K562 (cell line): ENCODE measurements around the gene WDR90. TPM values are rescaled to one million over a fixed set of nuclear protein-coding genes. Genes with fewer than 3 reads are reported as not detected.

Experiments
- ATAC-seq: fragments of 200-7000 bp; cut with Tn5 transposase; 3 replicates; pipeline ENCODE4 v1.9.1; 2020; ENCODE audit warnings: moderate library complexity
- BruUV-seq: library from RNA; stranded (reverse); fragments of 400-500 nt; replicated peaks from 2 replicates; lab custom pipeline; 2021; lab: Mats Ljungman, UMichigan
- CTCF ChIA-PET: fragments of 300-600 bp; formaldehyde crosslinking; extraction: SDS; loops from one replicate; lab custom pipeline; 2021; ENCODE audit warnings: low intra/inter-chr PET ratio; lab: Yijun Ruan, JAX
- POLR2A ChIA-PET: fragments of 300-600, 350-650 bp; sonication (Branson Sonifier 250); formaldehyde crosslinking; extraction: SDS; loops from one replicate; lab custom pipeline; 2021; ENCODE audit warnings: antibody characterized with exemption, inconsistent platforms; lab: Yijun Ruan, JAX
- DNase-seq, 4 experiments: peaks; one replicate each; pipeline versions ENCODE4 v3.0.0 to v3.0.0-alpha.2; 2011 to 2018; ENCODE audit warnings: low spot score in 3 of 4, mixed read lengths in 3 of 4; ENCODE audit errors: extremely low read depth in 1 of 4
- FAIRE-seq: peaks from 2 replicates; lab custom pipeline; 2011; peaks lifted over from hg19 to GRCh38; lab: Jason Lieb, UNC
- H2AFZ ChIP-seq: 2 replicates; pipeline ENCODE4 v1.6.0; 2011; ENCODE audit warnings: low read depth, low read length, control low read depth, inconsistent platforms
- H3K27ac ChIP-seq: fragments of 200-600 bp; 3 replicates; pipeline ENCODE4 v1.8.0; 2011; ENCODE audit warnings: low read depth, mild to moderate bottlenecking, control low read depth, inconsistent platforms, low read length, moderate library complexity, mixed read lengths; ENCODE audit errors: extremely low read depth
- H3K27me3 ChIP-seq, 2 experiments: fragments of 300-600 bp in 1 of 2; 2 replicates in 1 of 2; 3 replicates in 1 of 2; pipeline versions ENCODE4 v1.6.0 to v1.8.0; 2011; ENCODE audit warnings: inconsistent platforms in 2 of 2, low read length in 2 of 2, mild to moderate bottlenecking in 1 of 2, mixed read lengths in 1 of 2, moderate library complexity in 1 of 2; ENCODE audit not compliant: control insufficient read depth in 2 of 2, insufficient read depth in 2 of 2
- H3K36me3 ChIP-seq: fragments of 300-600 bp; 3 replicates; pipeline ENCODE4 v1.8.0; 2011; ENCODE audit warnings: mild to moderate bottlenecking, low read length, inconsistent platforms; ENCODE audit not compliant: control insufficient read depth, insufficient read depth
- H3K4me1 ChIP-seq, 2 experiments: fragments of 200-600 bp in 1 of 2; replicated peaks in 1 of 2; 2 replicates in 1 of 2; 3 replicates in 1 of 2; pipeline versions ENCODE4 v1.5.1 to v1.8.0; 2011; ENCODE audit warnings: inconsistent platforms in 2 of 2, low read length in 2 of 2, mild to moderate bottlenecking in 1 of 2, mixed read lengths in 1 of 2, moderate library complexity in 1 of 2; ENCODE audit not compliant: control insufficient read depth in 2 of 2, insufficient read depth in 2 of 2
- H3K4me2 ChIP-seq: 2 replicates; pipeline ENCODE4 v1.6.1; 2011; ENCODE audit warnings: low read length, control low read depth, inconsistent platforms, mixed read lengths; ENCODE audit not compliant: insufficient read depth
- H3K4me3 ChIP-seq: fragments of 200-600 bp; sonication (generic), shearing (Covaris generic); 2 replicates; pipeline ENCODE4 v1.5.1; 2016; ENCODE audit warnings: control low read depth, inconsistent platforms
- H3K79me2 ChIP-seq: fragments of 200-600 bp; 3 replicates; pipeline ENCODE4 v1.8.0; 2011; ENCODE audit warnings: low read length, inconsistent platforms; ENCODE audit not compliant: control insufficient read depth, insufficient read depth
- H3K9ac ChIP-seq, 2 experiments: 2 replicates each; pipeline versions ENCODE4 v1.6.0 to v1.6.1; 2011; ENCODE audit warnings: low read depth in 2 of 2, low read length in 2 of 2, control low read depth in 1 of 2, inconsistent platforms in 1 of 2, mild to moderate bottlenecking in 1 of 2, mixed read lengths in 1 of 2; ENCODE audit not compliant: insufficient read depth in 1 of 2
- H3K9me1 ChIP-seq: one replicate; pipeline ENCODE4 v1.6.0; 2011; ENCODE audit warnings: inconsistent platforms, mild to moderate bottlenecking, low read length, moderate library complexity; ENCODE audit not compliant: control insufficient read depth, insufficient read depth
- H3K9me3 ChIP-seq: replicated peaks from 2 replicates; pipeline ENCODE4 v1.5.1; 2011; ENCODE audit warnings: low read depth, low read length, inconsistent platforms; ENCODE audit not compliant: control insufficient read depth, insufficient read depth
- H4K20me1 ChIP-seq: replicated peaks from 2 replicates; pipeline ENCODE4 v1.6.1; 2011; ENCODE audit warnings: low read length, inconsistent platforms, mixed read lengths; ENCODE audit not compliant: control insufficient read depth, insufficient read depth
- ATF7 ChIP-seq: fragments of 450-650 bp; IDR thresholded peaks from 2 replicates; pipeline ENCODE4 v1.7.1; 2014; ENCODE audit warnings: mild to moderate bottlenecking, moderate library complexity
- ETS1 ChIP-seq: conservative IDR thresholded peaks from 2 replicates; pipeline ENCODE4 v1.6.1; 2011; ENCODE audit warnings: low read depth, mild to moderate bottlenecking, low read length; ENCODE audit not compliant: control insufficient read depth
- HLTF ChIP-seq: fragments of 450-650 bp; IDR thresholded peaks from 2 replicates; pipeline ENCODE4 v1.6.1; 2016
- HMGN3 ChIP-seq: IDR thresholded peaks from 2 replicates; pipeline ENCODE4 v1.6.1; 2011; ENCODE audit warnings: borderline replicate concordance, low read depth, mild to moderate bottlenecking, mixed read lengths, low read length; ENCODE audit not compliant: insufficient read length; ENCODE audit errors: extremely low read depth
- NKRF ChIP-seq: fragments of 450-650 bp; IDR thresholded peaks from 2 replicates; pipeline ENCODE4 v1.6.1; 2016; ENCODE audit warnings: borderline replicate concordance
- RBFOX2 ChIP-seq: fragments of 200-400 bp; formaldehyde crosslinking; IDR thresholded peaks from 2 replicates; pipeline ENCODE4 v1.6.1; 2017; ENCODE audit warnings: low read depth, mild to moderate bottlenecking, low read length, moderate library complexity
- SREBF2 ChIP-seq: sonication (generic); formaldehyde crosslinking; IDR thresholded peaks from 2 replicates; pipeline ENCODE4 v1.4.0; 2020; ENCODE audit warnings: mild to moderate bottlenecking, missing genetic modification reagents
- THAP12 ChIP-seq: fragments of 250-450 bp; sonication (Bioruptor Pico); IDR thresholded peaks from 2 replicates; pipeline ENCODE4 v1.9.0; 2021; ENCODE audit warnings: mild to moderate bottlenecking, inconsistent platforms
- TOE1 ChIP-seq, 2 experiments: fragments of 450-650 bp in 1 of 2; sonication (generic) in 1 of 2; formaldehyde crosslinking in 1 of 2; IDR thresholded peaks; 2 replicates each; pipeline versions ENCODE4 v1.7.1 to v1.8.0; 2016 to 2022; ENCODE audit warnings: borderline replicate concordance in 2 of 2, mild to moderate bottlenecking in 2 of 2, antibody characterized with exemption in 1 of 2, inconsistent platforms in 1 of 2, low read depth in 1 of 2, missing genetic modification reagents in 1 of 2, moderate library complexity in 1 of 2
- ZNF184 ChIP-seq: sonication (generic); formaldehyde crosslinking; IDR thresholded peaks from 2 replicates; pipeline ENCODE4 v1.5.0; 2020; ENCODE audit warnings: missing genetic modification reagents
- ZNF263 ChIP-seq: sonication (generic); formaldehyde crosslinking; IDR thresholded peaks from 2 replicates; pipeline ENCODE4 v1.8.0; 2022; ENCODE audit warnings: mild to moderate bottlenecking, missing genetic modification reagents, borderline replicate concordance
- WGBS: fragments of 100-300 bp; shearing (Covaris generic); methylation state at CpG from one replicate; pipeline ENCODE4 v1.1.6; 2016; ENCODE audit warnings: low coverage, mixed read lengths; ENCODE audit not compliant: insufficient coverage; ENCODE audit errors: missing lambda C conversion rate; 5-methylcytosine and 5-hydroxymethylcytosine counted together
- in situ Hi-C: fragments of 300-500 bp; cut with MboI; formaldehyde crosslinking; loops from 4 replicates; pipeline ENCODE4 v1.15.0; 2018; ENCODE audit warnings: inconsistent platforms, mixed read lengths
- intact Hi-C: fragments of 100-400 bp; cut with micrococcal nuclease; formaldehyde crosslinking; loops from 2 replicates; pipeline ENCODE4 v1.14.2; 2022
- polyA plus RNA-seq, 8 experiments: library from polyadenylated mRNA; depleted of rRNA in 4 of 8; stranded (reverse) in 5 of 8; unstranded in 3 of 8; fragments of >200 nt; fragmentation: Nextera tagmentation in 2 of 8; fragmentation: Illumina TruSeq in 1 of 8; extraction: Ambion mirVana in 2 of 8; extraction: Trizol in 1 of 8; gene quantifications; 2 replicates each; pipeline versions ENCODE4 v1.2.1 to v1.2.3, GENCODE V29; 2011 to 2014; ENCODE audit warnings: inconsistent platforms in 1 of 8, missing spikeins in 1 of 8
- total RNA-seq, 7 experiments: library from RNA; depleted of rRNA in 6 of 7; stranded (reverse); fragments of >200 nt in 6 of 7; fragmentation: Illumina TruSeq in 2 of 7; extraction: Trizol in 2 of 7; gene quantifications; 2 replicates each; pipeline versions ENCODE4 v1.2.1 to v1.2.3, GENCODE V29; 2011 to 2021; ENCODE audit warnings: low replicate concordance in 1 of 7
- TF ChIP-seq, protein P1 (sequence below): sonication (generic); formaldehyde crosslinking; IDR thresholded peaks from 2 replicates; pipeline ENCODE4 v1.8.0; 2022; ENCODE audit warnings: missing genetic modification reagents, mild to moderate bottlenecking, moderate library complexity, borderline replicate concordance

WDR90 gene
- total and polyA plus RNA-seq, 9 of the 15 experiments (the other 6 are each of a cell fraction or from before 2014, with no cell fraction given), result 0.44 to 12.6 (median 3.3) TPM

DNA sequence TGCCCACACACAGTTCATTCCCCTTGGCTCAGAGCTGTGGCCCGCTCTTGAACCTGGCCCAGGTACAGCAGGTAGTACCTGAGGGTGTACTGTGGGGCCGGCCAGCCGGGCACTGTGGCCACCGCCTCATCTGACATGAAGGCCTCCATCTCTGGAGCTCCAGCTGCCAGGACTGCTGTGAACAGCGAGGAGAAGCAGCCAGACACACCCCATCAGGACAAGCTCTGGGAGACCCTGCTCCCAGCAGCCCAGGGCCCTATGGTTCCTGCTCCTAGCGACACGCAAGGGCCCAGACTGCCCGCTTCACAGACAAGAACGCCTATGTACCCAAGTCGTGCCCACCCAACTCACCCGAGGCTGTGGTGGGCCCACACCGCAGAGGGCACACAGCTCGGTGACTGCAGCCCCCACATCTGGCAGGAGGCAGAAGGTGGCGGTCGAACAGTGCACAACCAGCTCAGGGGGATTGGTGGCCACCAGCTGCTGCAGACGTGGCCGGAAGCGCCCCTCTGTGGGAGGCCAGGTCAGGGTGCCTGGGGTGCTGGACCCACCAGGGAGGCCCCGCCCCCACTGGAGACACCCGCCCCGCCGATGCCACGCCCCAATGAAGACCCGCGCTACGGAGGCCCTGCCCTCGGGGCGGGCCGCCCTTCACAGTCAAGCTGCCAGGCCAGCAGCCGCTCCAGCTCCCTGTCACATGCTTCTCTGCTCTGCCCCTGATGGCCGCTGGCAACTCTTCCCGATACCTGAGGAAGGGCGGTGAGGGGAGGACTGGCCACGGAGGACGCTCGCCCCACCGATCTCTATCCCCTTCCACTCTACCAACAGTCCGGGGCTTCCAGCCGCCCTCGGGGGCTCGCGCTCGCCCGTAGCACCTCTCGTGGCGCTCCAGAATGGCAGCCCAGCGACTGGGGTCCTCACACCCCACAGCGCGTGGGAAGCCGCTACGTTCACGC lies 30.0 kb downstream of the WDR90 start:
- H3K9me1 ChIP-seq, result peaks cover 11% of the 10 kb centered on the region
- DNase-seq (peak; percentile 75 to 88 (median 82)), FAIRE-seq (peak; percentile 62), ATAC-seq (peak; percentile 58)
- H3K27me3 ChIP-seq, result no peaks in the 10 kb centered on the region
- peak overlapping the region; percentile 82 for H3K27ac ChIP-seq
- peaks cover 45% of the 10 kb centered on the region for H3K79me2 ChIP-seq
- peaks cover 39% of the 10 kb centered on the region for H3K36me3 ChIP-seq
- H4K20me1 ChIP-seq, result peaks cover 21% of the 10 kb centered on the region
- intact Hi-C loops, result loop anchor here (5.0 kb wide), 1 partner anchor 42 kb away; the partner anchor contains the start of gene METTL26
- 10% methylated on average over 38 of the region's 52 CpGs for WGBS
- H2AFZ ChIP-seq, result peak overlapping the region; percentile 92
- H3K4me1 ChIP-seq, result peaks cover 45 to 98% of the 10 kb centered on the region in 2 experiments
- peak overlapping the region; percentile 84 to 93 for H3K9ac ChIP-seq
- peak overlapping the region; percentile 98 for H3K4me2 ChIP-seq
- H3K4me3 ChIP-seq, result peak overlapping the region; percentile 64
- in situ Hi-C loops, result loop anchor here (10.0 kb wide), 1 partner anchor 284 kb away; the partner anchor contains the start of gene NME4
- CTCF ChIA-PET, result no interaction called here
- no peaks in the 10 kb centered on the region for H3K9me3 ChIP-seq
- POLR2A ChIA-PET, result interaction anchor here (0.6 to 1.5 kb wide), 6 partner anchors 10 to 386 kb away, joined by 3 to 4 read pairs (median 3); no protein-coding TSS in a partner anchor
- no TSS peak for BruUV-seq
- peak; percentile 56; the same call in 1 of the 2 replicates for TF ChIP-seq HLTF
- TF ChIP-seq HMGN3, result peak; percentile 69
- 0 out of 2 replicates have a peak, but pooled peaks have one; percentile 9 for TF ChIP-seq THAP12 (CRISPR knock-in tag)
- TF ChIP-seq SREBF2 (CRISPR knock-in tag), result no peak
- peak; percentile 78 for TF ChIP-seq NKRF
- TF ChIP-seq ZNF263 (CRISPR knock-in tag), result peak; percentile 79
- TF ChIP-seq, protein P1, sequence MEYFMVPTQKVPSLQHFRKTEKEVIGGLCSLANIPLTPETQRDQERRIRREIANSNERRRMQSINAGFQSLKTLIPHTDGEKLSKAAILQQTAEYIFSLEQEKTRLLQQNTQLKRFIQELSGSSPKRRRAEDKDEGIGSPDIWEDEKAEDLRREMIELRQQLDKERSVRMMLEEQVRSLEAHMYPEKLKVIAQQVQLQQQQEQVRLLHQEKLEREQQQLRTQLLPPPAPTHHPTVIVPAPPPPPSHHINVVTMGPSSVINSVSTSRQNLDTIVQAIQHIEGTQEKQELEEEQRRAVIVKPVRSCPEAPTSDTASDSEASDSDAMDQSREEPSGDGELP (CRISPR knock-in tag), result peak; percentile 9; the same call in 1 of the 2 replicates
- TF ChIP-seq ZNF184, result no peak
- TF ChIP-seq ETS1, result 0 out of 2 replicates have a peak, but pooled peaks have one; percentile 30
- no peak for TF ChIP-seq ATF7
- peak; percentile 65 for TF ChIP-seq RBFOX2
- peak; percentile 10; the same call in 1 of the 2 replicates for TF ChIP-seq TOE1 (IDR thresholded peaks at IDR 0.05; ENCODE audit: borderline replicate concordance)
- TF ChIP-seq TOE1 (CRISPR knock-in tag; IDR thresholded peaks at IDR 0.05; ENCODE audit: borderline replicate concordance, low read depth), result no peak
